Stimulated activated CD8-positive, alpha-beta memory T cell treated with anti-CD3 and anti-CD28 coated beads, Interleukin-15, amount 100 ng/mL, for 4 hours (primary cell): Measurements from ENCODE around the gene SYNJ2.

Experiments
- DNase-seq, 2 donors: peaks; one replicate each; pipeline ENCODE4 v3.0.0-alpha.2; 2020; ENCODE audit warnings: low read depth in 2 of 2

The SYNJ2 gene

GRCh38 chr6:158028876-158029275 is 47.2 kb downstream of the SYNJ2 start:
- no peak for DNase-seq

GRCh38 chr6:158029668-158030230 is 48.1 kb downstream of the SYNJ2 start:
- no peak for DNase-seq

- no peak for DNase-seq
Measured at GRCh38 chr6:158030380-158031300, 49.0 kb downstream of the SYNJ2 start.

- peak in 1 of 2 donors; percentile 39 for DNase-seq
Measured at GRCh38 chr6:158031381-158032353, 50.0 kb downstream of the SYNJ2 start.

- DNase-seq = no peak
Measured at GRCh38 chr6:158032354-158032733, 50.7 kb downstream of the SYNJ2 start.

GRCh38 chr6:158033077-158033750 is 51.6 kb downstream of the SYNJ2 start:
- no peak for DNase-seq

GRCh38 chr6:158033751-158034702 is 52.4 kb downstream of the SYNJ2 start:
- no peak for DNase-seq

GRCh38 chr6:158036261-158036660 is 54.6 kb downstream of the SYNJ2 start:
- DNase-seq = no peak

GRCh38 chr6:158037021-158037420 is 55.4 kb downstream of the SYNJ2 start:
- DNase-seq = no peak

GRCh38 chr6:158037771-158038170 is 56.1 kb downstream of the SYNJ2 start:
- DNase-seq = no peak

GRCh38 chr6:158038291-158039177 is 56.9 kb downstream of the SYNJ2 start:
- DNase-seq = no peak

- DNase-seq = no peak
Measured at GRCh38 chr6:158039178-158039557, 57.5 kb downstream of the SYNJ2 start.

- no peak for DNase-seq
Measured at GRCh38 chr6:158039571-158040050, 57.9 kb downstream of the SYNJ2 start.

GRCh38 chr6:158040051-158040803 is 58.6 kb downstream of the SYNJ2 start:
- DNase-seq = peak in 1 of 2 donors; percentile 44

- no peak for DNase-seq
Measured at GRCh38 chr6:158040804-158041347, 59.2 kb downstream of the SYNJ2 start.

GRCh38 chr6:158041370-158041769 is 59.7 kb downstream of the SYNJ2 start:
- no peak for DNase-seq

GRCh38 chr6:158041788-158042187 is 60.1 kb downstream of the SYNJ2 start:
- DNase-seq = no peak

GRCh38 chr6:158042245-158042798 is 60.7 kb downstream of the SYNJ2 start:
- DNase-seq = no peak
